Measurements from ENCODE around the gene TRAF3.

The TRAF3 gene

GRCh38 chr14:102916347-102917055 lies 139.3 kb downstream of the TRAF3 start:
- no peaks in the 10 kb centered on the region for H3K36me3 ChIP-seq (ENCODE audit: insufficient read depth)
- H3K9ac ChIP-seq = no peak overlapping the region
- TF ChIP-seq, protein P1, sequence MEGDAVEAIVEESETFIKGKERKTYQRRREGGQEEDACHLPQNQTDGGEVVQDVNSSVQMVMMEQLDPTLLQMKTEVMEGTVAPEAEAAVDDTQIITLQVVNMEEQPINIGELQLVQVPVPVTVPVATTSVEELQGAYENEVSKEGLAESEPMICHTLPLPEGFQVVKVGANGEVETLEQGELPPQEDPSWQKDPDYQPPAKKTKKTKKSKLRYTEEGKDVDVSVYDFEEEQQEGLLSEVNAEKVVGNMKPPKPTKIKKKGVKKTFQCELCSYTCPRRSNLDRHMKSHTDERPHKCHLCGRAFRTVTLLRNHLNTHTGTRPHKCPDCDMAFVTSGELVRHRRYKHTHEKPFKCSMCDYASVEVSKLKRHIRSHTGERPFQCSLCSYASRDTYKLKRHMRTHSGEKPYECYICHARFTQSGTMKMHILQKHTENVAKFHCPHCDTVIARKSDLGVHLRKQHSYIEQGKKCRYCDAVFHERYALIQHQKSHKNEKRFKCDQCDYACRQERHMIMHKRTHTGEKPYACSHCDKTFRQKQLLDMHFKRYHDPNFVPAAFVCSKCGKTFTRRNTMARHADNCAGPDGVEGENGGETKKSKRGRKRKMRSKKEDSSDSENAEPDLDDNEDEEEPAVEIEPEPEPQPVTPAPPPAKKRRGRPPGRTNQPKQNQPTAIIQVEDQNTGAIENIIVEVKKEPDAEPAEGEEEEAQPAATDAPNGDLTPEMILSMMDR (conservative IDR thresholded peaks at IDR 0.05; ENCODE audit: low read depth, low read length) = no peak
- no peaks in the 10 kb centered on the region for H4K20me1 ChIP-seq (ENCODE audit: insufficient read depth)
- H3K27ac ChIP-seq = no peak overlapping the region
- peaks cover 12% of the 10 kb centered on the region for H3K4me1 ChIP-seq (ENCODE audit: low read depth, poor library complexity, severe bottlenecking)
- H3K4me3 ChIP-seq (IDR thresholded peaks at IDR 0.05; ENCODE audit: insufficient read depth, low read depth, low read length) = no peak overlapping the region
- H3K79me2 ChIP-seq (ENCODE audit: insufficient read depth, low read depth) = no peaks in the 10 kb centered on the region
- no peak overlapping the region for H2AFZ ChIP-seq (ENCODE audit: low read depth)
- H3K27me3 ChIP-seq (ENCODE audit: insufficient read depth, low read depth) = no peaks in the 10 kb centered on the region
- H3K4me2 ChIP-seq = no peak overlapping the region

- no peak overlapping the region for H3K9ac ChIP-seq
- H3K36me3 ChIP-seq (ENCODE audit: insufficient read depth) = no peaks in the 10 kb centered on the region
- H3K27me3 ChIP-seq (ENCODE audit: insufficient read depth, low read depth) = no peaks in the 10 kb centered on the region
- no peaks in the 10 kb centered on the region for H3K79me2 ChIP-seq (ENCODE audit: insufficient read depth, low read depth)
- no peak overlapping the region for H3K27ac ChIP-seq
- TF ChIP-seq, protein P1 (conservative IDR thresholded peaks at IDR 0.05; ENCODE audit: low read depth, low read length) = no peak
- no peak overlapping the region for H2AFZ ChIP-seq (ENCODE audit: low read depth)
- peaks cover 12% of the 10 kb centered on the region for H3K4me1 ChIP-seq (ENCODE audit: low read depth, poor library complexity, severe bottlenecking)
- no peak overlapping the region for H3K4me2 ChIP-seq
- H3K4me3 ChIP-seq (IDR thresholded peaks at IDR 0.05; ENCODE audit: insufficient read depth, low read depth, low read length) = no peak overlapping the region
- H4K20me1 ChIP-seq (ENCODE audit: insufficient read depth) = no peaks in the 10 kb centered on the region
Measured at GRCh38 chr14:102917056-102917385, 139.8 kb downstream of the TRAF3 start.

DNA sequence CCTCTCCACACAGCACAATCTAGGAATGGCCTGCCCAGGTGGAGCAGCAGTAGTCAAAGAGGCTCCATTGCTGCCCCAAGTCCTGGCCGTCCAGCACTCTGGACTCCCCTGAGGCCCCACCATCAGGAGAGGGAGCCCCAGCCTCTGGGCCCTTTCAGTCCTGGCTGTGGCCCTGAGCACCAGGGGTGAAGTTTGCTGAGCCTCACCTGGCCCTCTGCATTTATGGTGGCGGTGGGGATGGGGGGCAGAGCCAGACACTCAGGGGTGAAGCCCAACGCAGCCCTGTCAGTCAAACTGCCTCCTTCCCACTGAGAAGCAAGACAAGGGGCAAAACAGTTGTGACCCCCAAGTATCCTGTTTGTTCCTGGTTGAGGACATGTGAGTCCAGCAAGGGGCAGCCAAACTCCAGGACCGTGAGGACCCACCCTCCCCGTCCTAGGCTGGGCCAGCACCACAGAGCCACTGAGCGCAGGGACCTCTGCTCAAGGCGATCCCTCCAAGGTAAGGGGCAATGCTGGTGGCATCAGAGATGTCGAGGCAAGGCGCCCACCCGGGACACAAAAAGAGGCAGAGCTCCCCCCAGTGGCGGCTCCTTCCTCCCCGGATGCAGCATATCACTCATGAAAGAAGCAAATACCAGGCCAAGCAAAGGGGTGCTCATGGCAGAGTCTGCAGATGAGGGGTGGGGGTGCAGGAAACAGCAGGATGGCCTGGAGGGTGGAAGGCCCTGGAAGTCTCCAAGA lies 140.4 kb downstream of the TRAF3 start:
- no peaks in the 10 kb centered on the region for H4K20me1 ChIP-seq (ENCODE audit: insufficient read depth)
- H3K4me3 ChIP-seq (IDR thresholded peaks at IDR 0.05; ENCODE audit: insufficient read depth, low read depth, low read length) = no peak overlapping the region
- TF ChIP-seq, protein P1 (conservative IDR thresholded peaks at IDR 0.05; ENCODE audit: low read depth, low read length) = peak; percentile 67; the same call in 1 of the 2 replicates
- H2AFZ ChIP-seq (ENCODE audit: low read depth) = no peak overlapping the region
- no peaks in the 10 kb centered on the region for H3K79me2 ChIP-seq (ENCODE audit: insufficient read depth, low read depth)
- peaks cover 12% of the 10 kb centered on the region for H3K4me1 ChIP-seq (ENCODE audit: low read depth, poor library complexity, severe bottlenecking)
- no peaks in the 10 kb centered on the region for H3K36me3 ChIP-seq (ENCODE audit: insufficient read depth)
- no peak overlapping the region for H3K9ac ChIP-seq
- no peaks in the 10 kb centered on the region for H3K27me3 ChIP-seq (ENCODE audit: insufficient read depth, low read depth)
- no peak overlapping the region for H3K27ac ChIP-seq
- no peak overlapping the region for H3K4me2 ChIP-seq

- Histone ChIP-seq H3K79me2 (ENCODE audit: insufficient read depth, low read depth) (no peaks in the 10 kb centered on the region), H3K27me3 (ENCODE audit: insufficient read depth, low read depth) (no peaks in the 10 kb centered on the region), H3K9ac (no peak overlapping the region), H3K4me1 (ENCODE audit: low read depth, poor library complexity, severe bottlenecking) (peaks cover 12% of the 10 kb centered on the region), H3K27ac (no peak overlapping the region), H3K36me3 (ENCODE audit: insufficient read depth) (no peaks in the 10 kb centered on the region), H4K20me1 (ENCODE audit: insufficient read depth) (no peaks in the 10 kb centered on the region), H2AFZ (ENCODE audit: low read depth) (no peak overlapping the region), H3K4me3 (IDR thresholded peaks at IDR 0.05; ENCODE audit: insufficient read depth, low read depth, low read length) (no peak overlapping the region), H3K4me2 (no peak overlapping the region)
- TF ChIP-seq, protein P1 (conservative IDR thresholded peaks at IDR 0.05; ENCODE audit: low read depth, low read length) = no peak
Measured at GRCh38 chr14:102918438-102918837, 141.2 kb downstream of the TRAF3 start.
